Stimulated activated CD4-positive, alpha-beta T cell treated with anti-CD3 and anti-CD28 coated beads, Interleukin-12 subunit alpha, Interleukin-12 subunit beta, amount 100 ng/mL, for 48 hours (primary cell): ENCODE results near the gene SAE1.

ENCODE experiments used
- DNase-seq, 3 donors: peaks; one replicate each; pipeline ENCODE4 v3.0.0-alpha.2; 2020; ENCODE audit warnings: low read depth in 2 of 3, low spot score in 1 of 3

Gene SAE1

GRCh38 chr19:47105874-47106273, 24.8 kb upstream of the SAE1 start:
- no peak for DNase-seq

- no peak for DNase-seq
Observed at GRCh38 chr19:47106821-47107201, 23.8 kb upstream of the SAE1 start.

- DNase-seq, result no peak
Observed at GRCh38 chr19:47107202-47107952, 23.3 kb upstream of the SAE1 start.

GRCh38 chr19:47107953-47108746, 22.5 kb upstream of the SAE1 start:
- no peak for DNase-seq

GRCh38 chr19:47109177-47109540, 21.5 kb upstream of the SAE1 start:
- no peak for DNase-seq

- peak; percentile 48 to 68 (median 65) for DNase-seq
Observed at GRCh38 chr19:47109541-47110375, 20.9 kb upstream of the SAE1 start.

GRCh38 chr19:47110521-47111005, 20.1 kb upstream of the SAE1 start:
- DNase-seq, result peak in 1 of 3 donors; percentile 27

GRCh38 chr19:47111006-47111621, 19.5 kb upstream of the SAE1 start:
- peak in 2 of 3 donors; percentile 35 to 36 for DNase-seq

- DNase-seq, result peak in 1 of 3 donors; percentile 27
Observed at GRCh38 chr19:47111682-47112165, 18.9 kb upstream of the SAE1 start.

GRCh38 chr19:47112166-47112996, 18.3 kb upstream of the SAE1 start:
- peak; percentile 70 to 82 (median 78) for DNase-seq

- peak; percentile 98 to 100 (median 99) for DNase-seq
Observed at GRCh38 chr19:47112997-47113849, 17.4 kb upstream of the SAE1 start, which contains the start of gene ZC3H4. ZC3H4 (minus strand) TSS chr19:47113776; CDS start chr19:47112584, 1,192 bp downstream.

GRCh38 chr19:47113850-47114651, 16.6 kb upstream of the SAE1 start:
- DNase-seq, result no peak

GRCh38 chr19:47120470-47121067, 10.1 kb upstream of the SAE1 start:
- DNase-seq, result no peak

- DNase-seq, result no peak
Observed at GRCh38 chr19:47122359-47123335, 8.0 kb upstream of the SAE1 start.

- DNase-seq, result no peak
Observed at GRCh38 chr19:47123406-47123805, 7.2 kb upstream of the SAE1 start.

GRCh38 chr19:47124937-47125668, 5.5 kb upstream of the SAE1 start:
- DNase-seq, result no peak
